BE2C (cell line): ENCODE data around the gene FNBP1L.
"Not testable (repeated sequence)": the region's sequence is repeated elsewhere in the genome, so short reads cannot be mapped to it uniquely, and the experiment has no call there.

Source experiments
- DNase-seq: peaks from one replicate; pipeline ENCODE4 v3.0.0-alpha.2; 2020
- H3K27me3 ChIP-seq: fragments of 250-450 bp; sonication (Bioruptor Pico); 2 replicates; pipeline ENCODE4 v1.5.1; 2020; ENCODE audit warnings: mild to moderate bottlenecking
- H3K36me3 ChIP-seq: fragments of 250-450 bp; sonication (Bioruptor Pico); 2 replicates; pipeline ENCODE4 v1.5.1; 2020; ENCODE audit warnings: mild to moderate bottlenecking
- H3K4me1 ChIP-seq: fragments of 250-450 bp; sonication (Bioruptor Pico); 2 replicates; pipeline ENCODE4 v1.5.1; 2020
- H3K4me3 ChIP-seq: 2 replicates; pipeline ENCODE4 v1.5.1; 2011; ENCODE audit warnings: low read depth, low read length
- H3K9me3 ChIP-seq: fragments of 250-450 bp; sonication (Bioruptor Pico); 2 replicates; pipeline ENCODE4 v1.5.1; 2020
- TF ChIP-seq, protein P1 (sequence below): IDR thresholded peaks from 2 replicates; pipeline ENCODE4 v1.5.1; 2012; ENCODE audit warnings: mild to moderate bottlenecking, low read depth, low read length

FNBP1L gene

DNA sequence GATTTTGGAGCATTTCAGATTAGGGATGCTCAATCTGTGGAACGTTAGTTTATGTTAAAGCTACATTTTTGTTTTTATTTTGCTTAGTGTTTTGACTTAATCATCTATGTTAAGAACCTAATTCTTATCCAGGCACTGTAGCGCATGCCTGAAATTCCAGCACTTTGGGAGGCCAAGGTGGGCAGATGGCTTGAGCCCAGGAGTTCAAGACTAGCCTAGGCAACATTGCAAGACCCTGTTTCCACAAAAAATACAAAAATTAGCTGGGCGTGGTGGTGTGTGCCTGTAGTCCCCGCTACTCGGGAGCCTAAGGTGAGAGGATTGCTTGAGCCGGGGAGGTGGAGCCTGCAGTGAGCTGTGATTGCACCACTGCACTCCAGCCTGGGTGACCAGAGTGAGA, 23.4 kb downstream of the FNBP1L start:
- DNase-seq: no peak
- H3K36me3 ChIP-seq: no peaks in the 10 kb centered on the region
- no peak overlapping the region for H3K4me3 ChIP-seq
- no peaks in the 10 kb centered on the region for H3K9me3 ChIP-seq
- no peaks in the 10 kb centered on the region for H3K27me3 ChIP-seq
- no peaks in the 10 kb centered on the region for H3K4me1 ChIP-seq
- TF ChIP-seq, protein P1, sequence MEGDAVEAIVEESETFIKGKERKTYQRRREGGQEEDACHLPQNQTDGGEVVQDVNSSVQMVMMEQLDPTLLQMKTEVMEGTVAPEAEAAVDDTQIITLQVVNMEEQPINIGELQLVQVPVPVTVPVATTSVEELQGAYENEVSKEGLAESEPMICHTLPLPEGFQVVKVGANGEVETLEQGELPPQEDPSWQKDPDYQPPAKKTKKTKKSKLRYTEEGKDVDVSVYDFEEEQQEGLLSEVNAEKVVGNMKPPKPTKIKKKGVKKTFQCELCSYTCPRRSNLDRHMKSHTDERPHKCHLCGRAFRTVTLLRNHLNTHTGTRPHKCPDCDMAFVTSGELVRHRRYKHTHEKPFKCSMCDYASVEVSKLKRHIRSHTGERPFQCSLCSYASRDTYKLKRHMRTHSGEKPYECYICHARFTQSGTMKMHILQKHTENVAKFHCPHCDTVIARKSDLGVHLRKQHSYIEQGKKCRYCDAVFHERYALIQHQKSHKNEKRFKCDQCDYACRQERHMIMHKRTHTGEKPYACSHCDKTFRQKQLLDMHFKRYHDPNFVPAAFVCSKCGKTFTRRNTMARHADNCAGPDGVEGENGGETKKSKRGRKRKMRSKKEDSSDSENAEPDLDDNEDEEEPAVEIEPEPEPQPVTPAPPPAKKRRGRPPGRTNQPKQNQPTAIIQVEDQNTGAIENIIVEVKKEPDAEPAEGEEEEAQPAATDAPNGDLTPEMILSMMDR: no peak

DNA sequence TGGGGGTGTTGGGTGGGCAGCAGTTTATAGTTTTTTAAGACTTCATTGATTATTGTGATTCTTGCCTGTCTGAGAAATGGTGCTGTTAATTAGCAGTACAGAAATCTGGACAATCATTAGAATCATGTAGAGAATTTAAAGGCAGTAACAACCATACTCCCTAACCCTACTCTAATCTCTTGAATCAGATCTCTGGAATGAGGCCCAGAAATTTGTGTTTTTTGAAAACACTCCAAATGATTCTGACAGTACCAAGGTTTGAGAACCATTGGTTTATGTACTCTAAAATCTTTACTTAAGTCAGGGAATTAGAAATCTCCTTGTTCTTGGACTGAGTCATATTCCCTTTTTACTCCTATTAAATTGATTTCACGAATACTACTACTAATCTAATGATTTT, 24.0 kb downstream of the FNBP1L start:
- H3K36me3 ChIP-seq: no peaks in the 10 kb centered on the region
- no peaks in the 10 kb centered on the region for H3K9me3 ChIP-seq
- H3K4me1 ChIP-seq: no peaks in the 10 kb centered on the region
- no peaks in the 10 kb centered on the region for H3K27me3 ChIP-seq
- no peak overlapping the region for H3K4me3 ChIP-seq
- TF ChIP-seq, protein P1: no peak
- DNase-seq: no peak

DNA sequence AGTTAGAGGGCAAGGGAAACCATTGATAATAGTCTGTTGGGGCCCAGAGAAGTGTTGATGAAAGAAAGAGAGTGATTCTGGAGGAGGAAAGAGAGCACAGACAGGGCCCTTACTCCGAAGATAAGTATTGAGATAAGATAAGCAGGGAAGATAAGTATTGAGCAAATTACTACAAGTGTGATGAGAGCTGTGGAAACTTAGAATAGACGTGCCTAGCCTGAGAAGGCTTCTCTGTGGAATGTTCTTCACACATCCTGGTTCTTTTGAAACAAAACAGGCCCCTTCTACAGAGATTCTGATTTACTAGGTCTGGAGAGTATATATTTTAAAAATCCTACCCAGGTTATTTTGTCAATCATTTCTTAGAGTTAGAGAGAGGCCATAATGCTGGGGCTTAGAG, 26.4 kb downstream of the FNBP1L start:
- no peaks in the 10 kb centered on the region for H3K36me3 ChIP-seq
- H3K4me1 ChIP-seq: no peaks in the 10 kb centered on the region
- no peak overlapping the region for H3K4me3 ChIP-seq
- TF ChIP-seq, protein P1: no peak
- no peak for DNase-seq
- H3K27me3 ChIP-seq: no peaks in the 10 kb centered on the region
- H3K9me3 ChIP-seq: no peaks in the 10 kb centered on the region

DNA sequence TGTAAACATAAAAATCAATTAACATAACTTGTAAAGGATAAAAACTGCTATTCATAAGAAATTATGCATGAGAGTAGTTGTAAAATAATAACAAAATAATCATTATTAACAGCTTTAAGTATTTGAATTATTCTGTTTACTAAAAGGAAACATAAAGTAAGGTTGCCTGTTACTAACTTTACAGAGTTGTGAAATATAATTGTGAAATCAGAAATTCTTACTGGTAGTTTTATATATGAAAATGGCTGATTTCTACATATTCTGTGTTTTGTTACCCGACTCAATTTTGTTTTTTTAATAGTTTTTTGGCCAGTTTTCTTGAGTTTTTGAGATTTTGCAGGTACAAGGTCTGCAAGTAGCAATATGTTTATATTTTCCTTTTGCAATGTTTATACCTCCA, 27.8 kb downstream of the FNBP1L start:
- no peak for DNase-seq
- Histone ChIP-seq H3K4me3 (no peak overlapping the region), H3K36me3 (no peaks in the 10 kb centered on the region), H3K27me3 (no peaks in the 10 kb centered on the region), H3K9me3 (no peaks in the 10 kb centered on the region), H3K4me1 (no peaks in the 10 kb centered on the region)
- TF ChIP-seq, protein P1: no peak

DNA sequence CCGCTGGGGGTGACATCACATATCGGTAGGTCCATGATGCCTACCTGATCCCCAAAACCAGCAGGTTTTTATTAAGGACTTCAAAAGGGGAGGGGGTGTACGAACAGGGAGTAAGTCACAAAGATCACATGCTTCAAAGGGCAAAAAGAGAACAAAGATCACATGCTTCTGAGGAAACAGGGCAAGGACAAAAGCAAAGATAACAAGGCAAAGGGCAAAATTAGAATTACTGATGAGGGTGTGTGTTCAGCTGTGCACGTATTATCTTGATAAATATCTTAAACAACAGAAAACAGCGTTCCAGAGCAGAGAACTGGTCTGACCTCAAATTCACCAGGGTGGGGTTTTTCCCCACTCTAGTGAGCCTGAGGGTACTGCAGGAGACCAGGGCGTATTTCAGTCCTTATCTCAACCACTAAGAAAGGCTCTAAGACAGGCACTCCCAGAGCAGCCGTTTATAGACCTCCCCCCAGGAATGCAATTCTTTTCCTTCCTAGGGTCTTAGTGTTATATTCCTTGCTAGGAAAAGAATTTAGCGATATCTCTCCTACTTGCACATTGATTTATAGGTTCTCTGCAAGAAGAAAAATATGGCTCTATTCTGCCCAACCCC, 31.3 kb downstream of the FNBP1L start:
- DNase-seq, H3K9me3 ChIP-seq, H3K4me1 ChIP-seq, H3K4me3 ChIP-seq, H3K36me3 ChIP-seq, H3K27me3 ChIP-seq: not testable (repeated sequence)

DNA sequence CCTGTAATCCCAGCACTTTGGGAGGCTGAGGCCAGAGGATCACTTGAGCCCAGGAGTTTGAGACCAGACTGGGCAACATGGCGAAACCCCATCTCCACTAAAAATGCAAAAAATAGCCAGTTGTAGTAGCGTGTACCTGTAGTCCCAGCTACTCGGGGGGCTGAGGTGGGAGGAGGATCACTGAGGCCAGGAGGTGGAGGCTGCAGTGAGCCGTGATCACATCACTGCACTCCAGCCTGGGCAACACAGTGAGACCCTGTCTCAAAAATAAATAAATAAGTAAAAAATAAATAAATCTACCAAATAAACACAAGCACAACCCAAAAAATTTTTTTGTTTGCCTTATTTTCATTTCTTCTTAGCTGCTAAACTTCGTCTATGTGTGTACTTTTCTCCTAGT, 34.0 kb downstream of the FNBP1L start:
- H3K9me3 ChIP-seq, DNase-seq: not testable (repeated sequence)

DNA sequence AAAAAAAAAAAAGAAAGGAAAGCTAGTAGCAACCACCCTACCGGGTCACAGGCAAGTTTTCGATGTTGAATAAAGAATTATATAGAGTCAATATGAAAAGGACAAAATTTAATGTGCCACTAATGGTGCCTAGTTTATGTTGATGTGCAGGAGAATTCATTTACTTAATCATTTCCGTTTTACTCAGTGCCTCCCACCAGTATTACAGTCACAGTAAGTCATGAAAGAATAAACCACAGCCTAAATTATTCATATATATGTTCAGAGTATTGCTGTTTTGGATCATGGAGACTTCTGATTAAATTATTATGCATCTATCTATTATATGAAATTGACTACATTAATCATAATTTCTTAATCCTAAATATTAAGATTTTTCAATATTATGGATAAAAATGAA, 35.3 kb downstream of the FNBP1L start:
- Histone ChIP-seq H3K4me3 (no peak overlapping the region), H3K4me1 (no peaks in the 10 kb centered on the region), H3K27me3 (no peaks in the 10 kb centered on the region), H3K9me3 (no peaks in the 10 kb centered on the region), H3K36me3 (no peaks in the 10 kb centered on the region)
- no peak for DNase-seq
- TF ChIP-seq, protein P1: no peak

More for the DNA sequence above, 34.0 kb downstream of the FNBP1L start:
- not testable (repeated sequence) for H3K4me3 ChIP-seq, H3K4me1 ChIP-seq, H3K36me3 ChIP-seq, H3K27me3 ChIP-seq
